ENCODE data around the gene NACC2. TPM values are rescaled to one million over a fixed set of nuclear protein-coding genes. Genes with fewer than 3 reads are reported as not detected.

The NACC2 gene
- total RNA-seq, 2 donors from 2014 or later: 69.2 to 79.7 TPM

GRCh38 chr9:136007276-136007933 is 87.7 kb downstream of the NACC2 start:
- DNase-seq (ENCODE audit: low spot score) (no peak), ATAC-seq (ENCODE audit: insufficient number of reproducible peaks, low FRiP score, low read depth) (no peak)
- Histone ChIP-seq H3K27ac (no peak overlapping the region), H3K9me3 (no peaks in the 10 kb centered on the region), H3K4me1 (ENCODE audit: control insufficient read depth in 1 of 2, low read depth in 2 of 2) (peaks cover 0 to 19% of the 10 kb centered on the region in 2 donors), H3K4me3 (no peak overlapping the region), H3K27me3 (replicated peaks; ENCODE audit: insufficient read depth) (no peaks in the 10 kb centered on the region), H3K36me3 (peaks cover 20% of the 10 kb centered on the region)
- no peak for TF ChIP-seq CTCF (IDR thresholded peaks at IDR 0.05)

- Histone ChIP-seq H3K4me1 (ENCODE audit: control insufficient read depth in 1 of 2, low read depth in 2 of 2) (peaks cover 0 to 12% of the 10 kb centered on the region in 2 donors), H3K9me3 (no peaks in the 10 kb centered on the region), H3K27me3 (replicated peaks; ENCODE audit: insufficient read depth) (no peaks in the 10 kb centered on the region), H3K27ac (no peak overlapping the region), H3K36me3 (peaks cover 16% of the 10 kb centered on the region), H3K4me3 (no peak overlapping the region)
- no peak for TF ChIP-seq CTCF (IDR thresholded peaks at IDR 0.05)
- no peak for DNase-seq (ENCODE audit: low spot score)
- ATAC-seq (ENCODE audit: insufficient number of reproducible peaks, low FRiP score, low read depth): no peak
Observed at GRCh38 chr9:136006169-136006568, 88.9 kb downstream of the NACC2 start.

- DNase-seq (ENCODE audit: low spot score): no peak
- ATAC-seq (ENCODE audit: insufficient number of reproducible peaks, low FRiP score, low read depth): no peak
- H3K9me3 ChIP-seq: no peaks in the 10 kb centered on the region
- no peaks in the 10 kb centered on the region for H3K27me3 ChIP-seq (replicated peaks; ENCODE audit: insufficient read depth)
- TF ChIP-seq CTCF (IDR thresholded peaks at IDR 0.05): no peak
- peaks cover 5% of the 10 kb centered on the region for H3K36me3 ChIP-seq
- H3K4me3 ChIP-seq: no peak overlapping the region
- H3K4me1 ChIP-seq (ENCODE audit: control insufficient read depth in 1 of 2, low read depth in 2 of 2): peaks cover 0 to 12% of the 10 kb centered on the region in 2 donors
- no peak overlapping the region for H3K27ac ChIP-seq
Observed at GRCh38 chr9:136004712-136005111, 90.4 kb downstream of the NACC2 start.

GRCh38 chr9:136004219-136004618 is 90.9 kb downstream of the NACC2 start:
- Histone ChIP-seq H3K27ac (no peak overlapping the region), H3K4me3 (no peak overlapping the region), H3K36me3 (peaks cover 4% of the 10 kb centered on the region), H3K27me3 (replicated peaks; ENCODE audit: insufficient read depth) (no peaks in the 10 kb centered on the region), H3K9me3 (no peaks in the 10 kb centered on the region), H3K4me1 (ENCODE audit: control insufficient read depth in 1 of 2, low read depth in 2 of 2) (peaks cover 0 to 12% of the 10 kb centered on the region in 2 donors)
- TF ChIP-seq CTCF (IDR thresholded peaks at IDR 0.05): no peak
- ATAC-seq (ENCODE audit: insufficient number of reproducible peaks, low FRiP score, low read depth) (no peak), DNase-seq (ENCODE audit: low spot score) (no peak)

GRCh38 chr9:136003411-136004218 is 91.5 kb downstream of the NACC2 start:
- no peak for TF ChIP-seq CTCF (IDR thresholded peaks at IDR 0.05)
- H3K4me3 ChIP-seq: no peak overlapping the region
- H3K4me1 ChIP-seq (ENCODE audit: control insufficient read depth in 1 of 2, low read depth in 2 of 2): peaks cover 0 to 12% of the 10 kb centered on the region in 2 donors
- H3K27ac ChIP-seq: no peak overlapping the region
- peaks cover 2% of the 10 kb centered on the region for H3K36me3 ChIP-seq
- H3K27me3 ChIP-seq (replicated peaks; ENCODE audit: insufficient read depth): no peaks in the 10 kb centered on the region
- DNase-seq (ENCODE audit: low spot score) (no peak), ATAC-seq (ENCODE audit: insufficient number of reproducible peaks, low FRiP score, low read depth) (no peak)
- H3K9me3 ChIP-seq: no peaks in the 10 kb centered on the region

Data from thoracic aorta (tissue), 2 donors.